Fibroblast of skin of right quadriceps (primary cell): Measurements from ENCODE around the gene C3AR1.
A peak's percentile ranks its signal among the peaks of the same experiment; 100 is the strongest.
"Not testable (repeated sequence)": the region's sequence is repeated elsewhere in the genome, so short reads cannot be mapped to it uniquely, and the experiment has no call there.

Experiments
- DNase-seq: peaks from one replicate; pipeline ENCODE4 v3.0.0-alpha.2; 2013

The C3AR1 gene

GRCh38 chr12:8026291-8026900 lies 39.8 kb downstream of the C3AR1 start:
- DNase-seq = peak; percentile 100

- no peak for DNase-seq
These were observed 47.2 kb downstream of the C3AR1 start for GRCh38 chr12:8018666-8019581.

GRCh38 chr12:8018213-8018612 lies 47.9 kb downstream of the C3AR1 start:
- DNase-seq = not testable (repeated sequence)

- DNase-seq = no peak
These were observed 51.3 kb downstream of the C3AR1 start for GRCh38 chr12:8014836-8015235.

GRCh38 chr12:8012651-8013309 lies 53.4 kb downstream of the C3AR1 start:
- peak; percentile 25 for DNase-seq

- no peak for DNase-seq
These were observed 54.8 kb downstream of the C3AR1 start for GRCh38 chr12:8011331-8011730.
